ENCODE results near the gene STARD3NL.

Gene STARD3NL

DNA sequence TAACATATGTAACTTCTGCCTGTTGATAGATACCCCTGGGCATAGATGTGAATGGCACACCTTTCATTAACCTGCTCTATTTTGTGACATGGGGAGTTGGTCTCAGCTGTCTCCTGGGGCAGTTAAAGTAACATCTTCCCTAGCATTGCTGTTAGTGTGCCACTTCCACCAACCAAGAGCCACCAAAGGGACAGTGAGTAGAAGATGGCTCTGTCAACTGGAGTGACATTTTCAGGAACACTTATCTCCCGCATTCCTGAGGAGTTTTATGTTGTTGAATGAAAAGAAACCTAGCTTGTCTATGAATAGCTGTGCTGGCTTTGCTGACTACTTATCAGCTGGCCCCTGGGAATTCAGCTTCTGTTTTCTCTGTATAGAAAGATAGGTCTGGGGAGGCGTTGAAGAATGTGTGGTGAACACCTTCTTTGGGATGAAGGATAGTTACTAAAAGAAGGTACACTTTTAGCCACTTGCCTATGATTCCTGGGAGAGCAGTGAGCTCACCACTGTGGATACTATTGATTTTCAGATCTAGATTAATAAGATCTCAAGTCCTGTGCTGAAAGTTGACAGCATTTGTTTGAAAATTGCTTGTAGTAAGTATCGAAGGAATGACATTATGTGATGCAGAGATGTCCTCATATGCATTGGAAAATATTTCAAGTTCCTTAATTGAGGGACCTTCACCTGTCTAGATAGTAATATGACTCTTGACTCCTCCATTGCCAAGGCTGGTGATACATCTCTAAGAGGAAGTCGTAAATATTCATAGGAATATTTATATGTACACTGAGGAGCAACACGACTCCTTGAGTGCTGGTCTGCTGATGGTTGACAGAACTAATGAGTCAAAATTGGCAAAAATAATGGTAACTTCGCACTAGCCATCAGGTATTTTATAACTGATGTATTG lies 7.6 kb downstream of the STARD3NL start:
- no peak for DNase-seq

DNA sequence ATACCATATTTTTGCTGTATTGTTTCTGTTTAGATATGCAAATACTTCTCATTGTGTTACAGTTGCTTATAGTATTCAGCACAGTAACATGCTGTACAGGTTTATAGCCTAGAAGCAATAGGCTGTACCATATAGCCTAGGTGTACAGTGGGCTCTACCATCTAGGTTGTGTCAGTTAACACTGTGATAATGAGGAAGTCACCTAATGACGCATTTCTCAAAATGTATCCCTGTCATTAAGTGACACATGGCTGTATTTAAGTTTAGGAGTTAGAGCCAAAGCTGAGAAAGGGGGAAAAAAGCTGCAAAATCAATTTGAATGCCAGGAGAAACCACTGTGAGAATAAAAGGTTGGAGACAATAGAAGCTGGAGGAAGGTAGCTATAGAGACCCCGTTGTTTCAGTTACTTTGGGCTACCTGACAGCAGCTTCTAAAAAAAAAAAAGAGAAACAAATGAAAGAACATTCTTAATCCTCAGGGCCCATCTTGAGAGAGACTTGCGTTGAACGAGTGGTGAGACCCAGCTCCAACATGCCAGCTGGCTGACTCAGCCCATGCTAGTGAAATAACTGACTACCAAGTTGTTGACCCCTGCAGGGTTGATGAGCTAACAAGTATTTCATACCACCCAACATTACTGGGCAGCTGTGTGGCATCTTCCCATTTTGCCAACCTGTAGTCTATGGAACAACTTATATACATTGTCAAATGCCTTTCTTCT lies 8.7 kb downstream of the STARD3NL start:
- no peak for DNase-seq

DNA sequence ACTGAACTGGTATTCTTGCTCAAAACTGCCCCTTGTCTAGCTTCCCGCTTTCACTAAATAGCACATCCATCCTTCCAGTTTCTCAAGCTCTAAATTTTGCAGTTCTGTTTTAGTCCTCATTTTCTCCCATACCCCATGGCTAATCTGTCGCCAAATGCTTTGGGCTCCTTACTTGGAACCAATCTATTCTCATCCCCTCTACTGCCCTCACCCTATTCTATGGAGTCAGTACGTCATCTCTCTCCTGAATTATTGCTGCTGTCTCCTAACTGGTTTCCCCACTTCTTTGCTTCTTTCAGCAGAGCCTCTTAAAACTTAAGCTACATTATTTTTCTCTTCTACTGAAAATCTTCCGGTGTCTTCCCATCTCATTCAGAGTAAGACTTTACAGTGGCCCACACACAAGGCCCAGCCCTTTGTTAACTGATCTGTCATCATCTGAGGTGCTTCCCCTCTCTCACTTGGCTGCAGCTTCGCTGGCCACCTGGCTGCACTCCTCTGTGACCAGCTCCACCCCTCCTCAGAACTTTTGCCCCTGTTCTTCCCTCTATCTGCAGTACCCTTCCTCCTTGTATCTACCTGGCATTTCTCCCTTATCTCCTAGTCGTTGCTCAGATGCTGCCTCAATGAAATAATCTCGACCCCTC lies 9.9 kb downstream of the STARD3NL start:
- DNase-seq = no peak

DNA sequence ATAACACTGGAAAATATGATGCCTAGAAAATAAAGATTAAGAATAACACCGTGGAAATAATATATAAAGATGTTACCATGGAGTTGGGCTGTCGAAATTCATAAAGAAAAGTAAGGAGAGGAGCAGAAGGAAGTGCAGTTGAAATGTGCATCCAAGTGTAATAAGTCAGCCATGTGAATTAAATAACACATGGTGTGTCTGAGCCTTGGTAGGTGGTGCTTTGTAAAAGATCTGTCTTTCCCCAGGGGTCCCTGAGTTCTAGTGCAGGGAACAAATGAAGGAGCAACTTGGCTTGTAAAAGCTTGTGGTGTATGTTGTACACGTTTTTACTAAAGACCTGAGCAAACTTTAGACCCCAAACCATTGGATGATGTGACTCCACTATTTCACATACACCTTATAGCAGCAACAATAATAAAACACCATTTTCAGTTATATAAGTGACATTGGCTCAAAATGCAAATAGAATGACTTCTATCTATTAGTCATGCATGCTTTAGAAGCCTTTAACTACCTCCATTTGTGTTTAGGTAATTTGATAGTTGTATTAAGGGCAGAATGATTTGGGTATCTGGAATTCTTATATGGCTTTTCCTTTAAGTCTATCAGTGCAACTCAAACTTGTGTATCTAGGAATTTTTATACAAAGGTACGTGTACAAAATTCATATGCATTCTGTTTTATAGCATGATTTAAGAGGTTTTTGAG lies 11.3 kb downstream of the STARD3NL start:
- DNase-seq = no peak

DNA sequence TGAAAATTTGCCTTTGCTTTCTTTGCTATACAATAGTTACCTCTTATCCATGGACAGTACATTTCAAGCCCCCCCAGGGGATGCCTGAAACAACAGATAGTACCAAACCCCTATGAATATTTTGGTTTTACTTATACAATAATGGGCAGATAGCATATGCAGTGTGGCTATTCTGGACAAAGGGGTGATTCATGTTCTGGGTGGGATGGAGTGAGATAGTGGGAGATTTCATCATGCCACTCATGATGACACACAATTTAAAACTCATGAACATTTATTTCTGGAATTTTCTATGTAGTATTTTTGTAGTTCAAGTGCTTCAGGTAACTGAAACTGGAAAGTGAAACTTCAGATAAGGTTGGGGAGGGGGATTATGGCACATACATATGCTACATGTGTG lies 12.0 kb downstream of the STARD3NL start:
- no peak for DNase-seq

DNA sequence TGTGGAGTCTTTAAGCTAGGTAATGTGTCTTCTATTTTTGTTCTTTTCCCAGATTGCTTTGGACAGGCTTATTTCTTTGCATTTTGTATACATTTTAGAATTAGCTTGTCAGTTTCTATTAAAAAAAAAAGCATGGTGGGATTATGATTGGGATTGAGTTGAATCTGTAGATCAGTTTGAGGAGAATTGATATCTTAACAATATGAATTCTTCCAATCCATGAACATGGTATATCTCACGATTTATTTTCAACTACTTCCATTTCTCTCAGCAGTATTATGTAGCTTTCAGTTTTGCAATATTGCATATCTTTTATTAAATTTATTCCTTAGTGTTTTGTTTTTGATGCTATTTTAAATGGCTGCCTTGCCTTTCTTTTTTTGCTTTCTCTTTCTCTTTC lies 13.7 kb downstream of the STARD3NL start:
- no peak for DNase-seq

DNA sequence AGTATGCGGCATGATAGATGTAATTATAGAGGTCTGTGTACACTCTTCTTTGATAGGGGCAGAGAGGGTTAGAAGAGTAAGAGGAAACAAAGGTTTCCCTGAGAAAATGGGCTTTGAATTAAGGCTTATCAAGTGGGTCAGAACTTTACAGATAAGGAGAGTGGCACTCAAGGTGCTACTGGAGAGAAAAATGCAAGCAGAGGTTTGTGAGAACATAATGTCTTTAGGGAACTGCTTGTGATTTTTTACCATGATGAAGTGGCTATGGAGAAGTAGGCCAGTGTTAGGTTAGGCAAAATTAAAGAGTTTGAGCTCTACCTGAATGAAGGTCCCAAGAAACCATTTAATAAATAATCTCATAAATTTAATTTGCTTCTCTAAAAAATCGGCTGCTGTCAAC lies 14.3 kb downstream of the STARD3NL start:
- DNase-seq = no peak

DNA sequence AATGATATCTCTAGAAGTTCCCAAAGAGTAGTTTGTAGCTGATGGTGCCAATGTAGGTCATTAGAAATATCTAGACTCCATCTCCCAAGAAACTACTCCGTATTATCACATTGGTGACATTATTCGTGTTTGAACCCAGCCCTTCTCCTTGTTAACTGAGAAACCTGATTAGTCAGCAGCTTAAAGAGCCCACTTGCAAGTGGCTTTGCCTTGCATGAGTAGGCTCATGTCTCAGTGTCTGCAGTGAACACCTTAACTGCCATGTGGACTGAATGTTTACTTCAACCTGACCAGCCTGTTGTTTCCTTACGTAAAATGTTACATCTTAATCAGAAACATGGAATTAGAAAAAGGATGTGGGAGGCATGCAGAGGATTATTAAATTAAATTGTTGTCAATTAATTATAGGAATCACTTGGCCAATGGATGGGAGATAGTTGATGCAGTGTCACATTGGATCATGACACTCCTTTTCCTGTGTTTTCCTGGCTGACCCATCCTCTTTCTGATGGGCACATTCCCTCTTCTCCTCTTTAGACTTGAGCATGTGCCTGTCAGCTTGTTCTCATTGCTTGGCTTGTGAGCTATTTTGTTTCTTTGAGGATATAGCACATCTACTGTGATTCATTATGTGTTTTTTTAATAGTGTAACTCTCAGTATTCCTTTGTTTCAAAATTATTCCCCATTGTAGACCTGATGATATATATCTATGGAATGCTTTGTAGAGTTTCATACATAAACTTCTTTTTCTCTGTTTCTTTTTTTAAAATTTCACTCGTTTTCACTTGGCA lies 18.0 kb downstream of the STARD3NL start:
- no peak for DNase-seq

DNA sequence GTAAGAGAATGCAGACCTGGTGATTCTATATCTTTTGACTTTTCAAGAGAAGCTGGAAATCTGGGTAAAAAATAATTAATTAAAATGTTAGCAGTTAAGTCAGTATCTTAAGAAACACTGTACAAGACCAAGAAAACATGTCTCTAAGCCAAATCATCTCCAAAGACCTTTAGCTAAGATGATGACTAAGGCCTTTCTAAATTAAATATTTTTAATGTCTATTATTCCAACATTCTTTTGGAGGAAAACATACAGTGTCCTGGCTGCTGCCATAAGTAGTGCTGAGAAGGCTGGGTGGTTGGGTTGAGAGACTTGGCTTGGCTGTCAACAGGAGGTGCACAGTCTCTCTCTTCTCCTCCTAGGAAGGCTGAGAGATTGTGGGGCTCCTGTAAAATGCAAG lies 20.3 kb downstream of the STARD3NL start:
- DNase-seq = no peak

DNA sequence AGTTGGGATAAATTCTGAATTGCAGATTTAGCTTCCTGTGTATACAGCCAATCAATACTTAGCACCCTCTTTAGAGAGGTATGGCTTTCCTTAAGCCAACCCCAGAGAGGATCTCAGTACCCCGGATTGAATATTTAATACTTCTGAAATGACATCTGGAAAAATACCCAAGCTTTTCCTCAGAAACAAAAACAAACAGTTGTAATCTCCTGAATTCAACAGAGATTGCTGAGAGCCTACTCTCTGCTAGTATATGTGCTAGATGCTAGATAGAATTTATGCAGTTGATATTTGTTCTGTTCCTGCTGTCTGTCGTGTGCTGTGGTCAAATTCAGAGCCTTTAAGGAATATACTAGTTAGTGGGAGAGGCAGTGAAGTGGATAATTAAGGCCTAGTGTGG lies 21.1 kb downstream of the STARD3NL start:
- DNase-seq = no peak

DNA sequence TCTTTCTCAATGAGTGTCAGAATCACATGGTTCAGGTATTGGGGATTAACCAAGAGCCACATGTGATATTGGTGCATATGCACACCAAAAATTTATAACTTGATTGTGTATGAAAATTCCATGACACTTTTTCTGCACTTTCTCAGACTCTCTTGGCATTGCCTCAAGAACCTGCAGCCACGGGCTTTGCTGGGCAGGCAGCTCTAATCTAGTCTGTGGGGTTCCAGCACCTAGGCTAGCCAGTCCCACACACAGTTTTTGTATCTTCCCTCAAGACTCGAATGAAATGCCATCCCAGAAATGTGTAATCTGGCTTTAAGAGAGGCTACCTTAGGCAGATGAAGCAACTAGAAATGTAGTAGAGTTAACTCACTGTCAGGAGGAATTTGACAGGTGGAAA lies 21.7 kb downstream of the STARD3NL start:
- DNase-seq = no peak

DNA sequence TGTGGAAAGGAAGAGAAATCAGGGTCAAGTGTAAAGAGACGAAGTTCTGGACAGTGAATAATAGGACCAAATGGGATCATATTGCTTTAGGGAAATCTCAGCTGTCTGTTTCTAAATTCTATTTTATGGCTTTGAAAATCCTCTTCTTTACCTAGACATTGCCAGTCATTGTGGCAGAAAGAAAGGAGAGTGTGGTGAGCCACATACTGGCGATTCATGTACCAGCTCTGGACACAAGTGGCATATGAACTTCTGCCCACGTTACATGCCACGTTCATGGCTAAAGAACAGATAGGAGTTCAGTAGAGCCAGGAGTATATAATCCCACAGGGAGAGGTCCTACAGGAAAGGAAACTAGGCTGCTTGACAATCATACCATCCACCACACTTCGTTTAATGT lies 28.0 kb downstream of the STARD3NL start:
- no peak for DNase-seq

DNA sequence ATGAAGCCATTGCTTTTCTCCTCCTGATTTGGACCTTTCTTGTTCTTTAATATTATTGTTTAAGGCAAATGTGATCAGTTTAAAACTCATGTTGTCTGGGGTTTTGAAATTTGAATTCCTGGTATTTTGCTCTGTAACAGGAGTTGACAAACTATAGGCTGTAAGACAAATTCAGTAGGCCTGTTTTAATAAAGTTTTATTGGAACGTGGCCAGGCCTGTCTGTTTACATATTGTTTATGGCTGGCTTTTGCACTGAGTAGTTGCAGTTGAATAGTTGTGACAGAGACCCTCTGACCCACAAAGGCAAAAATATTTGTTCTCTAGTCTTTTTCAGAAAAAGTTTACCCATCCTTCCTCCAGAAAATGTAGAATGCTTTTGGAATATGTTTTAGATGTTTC lies 29.8 kb downstream of the STARD3NL start:
- no peak for DNase-seq

DNA sequence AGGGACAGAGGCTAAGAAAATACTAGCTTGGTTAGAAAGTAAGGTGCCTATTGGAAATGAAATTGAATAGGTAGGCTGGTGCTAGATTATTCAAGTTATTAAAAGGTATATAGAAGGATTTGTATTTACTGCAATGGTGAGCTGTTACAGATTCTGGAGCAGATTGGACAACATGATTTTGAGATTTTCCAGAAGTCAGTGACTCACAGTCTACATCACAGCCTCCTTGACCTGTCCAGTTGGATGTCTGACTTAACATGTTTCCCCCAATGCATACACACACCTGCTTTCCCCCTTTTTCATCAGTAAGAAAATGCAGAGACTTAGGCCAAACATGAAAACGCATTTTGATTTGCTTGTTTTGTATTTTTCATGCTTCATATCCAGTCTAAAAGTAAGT lies 33.4 kb downstream of the STARD3NL start:
- DNase-seq = no peak

DNA sequence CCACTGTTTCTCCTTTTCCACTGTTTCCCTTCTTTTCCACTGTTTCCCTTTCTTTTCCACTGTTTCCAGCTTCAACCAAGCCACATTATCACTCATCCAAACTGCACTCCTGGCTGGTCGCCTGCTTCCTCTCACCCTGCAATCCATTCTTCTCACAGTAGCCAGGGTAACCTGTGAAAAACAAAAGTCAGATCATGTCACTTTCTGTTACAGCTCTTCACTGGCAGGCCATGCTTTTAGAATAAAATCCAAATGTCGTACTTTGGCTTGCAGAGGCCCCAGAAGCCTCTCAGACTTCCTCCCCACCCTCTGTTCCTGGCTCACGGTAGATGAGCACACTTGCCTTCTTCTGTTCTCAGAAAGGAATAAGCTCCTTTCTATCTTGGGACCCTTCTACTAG lies 33.9 kb downstream of the STARD3NL start:
- DNase-seq = no peak

DNA sequence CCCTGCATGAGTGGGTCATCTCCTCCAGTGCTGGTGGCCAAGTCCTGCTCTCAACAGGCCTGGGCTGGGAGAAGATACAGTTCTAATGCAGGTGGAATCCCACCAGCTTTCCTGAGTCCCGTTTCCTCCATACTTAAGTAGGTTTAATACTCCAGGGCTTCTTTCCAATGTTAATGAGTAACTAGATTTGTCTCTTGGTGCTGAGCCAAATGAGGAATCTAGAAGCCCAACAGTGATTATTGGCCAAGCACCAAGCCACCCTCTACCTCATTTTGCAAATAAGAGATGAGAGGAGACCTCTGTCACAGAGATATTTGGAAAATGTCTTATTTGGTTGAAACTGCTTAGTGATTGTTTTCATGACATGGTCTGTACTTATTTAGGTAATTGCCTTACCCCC lies 37.1 kb downstream of the STARD3NL start:
- no peak for DNase-seq

DNA sequence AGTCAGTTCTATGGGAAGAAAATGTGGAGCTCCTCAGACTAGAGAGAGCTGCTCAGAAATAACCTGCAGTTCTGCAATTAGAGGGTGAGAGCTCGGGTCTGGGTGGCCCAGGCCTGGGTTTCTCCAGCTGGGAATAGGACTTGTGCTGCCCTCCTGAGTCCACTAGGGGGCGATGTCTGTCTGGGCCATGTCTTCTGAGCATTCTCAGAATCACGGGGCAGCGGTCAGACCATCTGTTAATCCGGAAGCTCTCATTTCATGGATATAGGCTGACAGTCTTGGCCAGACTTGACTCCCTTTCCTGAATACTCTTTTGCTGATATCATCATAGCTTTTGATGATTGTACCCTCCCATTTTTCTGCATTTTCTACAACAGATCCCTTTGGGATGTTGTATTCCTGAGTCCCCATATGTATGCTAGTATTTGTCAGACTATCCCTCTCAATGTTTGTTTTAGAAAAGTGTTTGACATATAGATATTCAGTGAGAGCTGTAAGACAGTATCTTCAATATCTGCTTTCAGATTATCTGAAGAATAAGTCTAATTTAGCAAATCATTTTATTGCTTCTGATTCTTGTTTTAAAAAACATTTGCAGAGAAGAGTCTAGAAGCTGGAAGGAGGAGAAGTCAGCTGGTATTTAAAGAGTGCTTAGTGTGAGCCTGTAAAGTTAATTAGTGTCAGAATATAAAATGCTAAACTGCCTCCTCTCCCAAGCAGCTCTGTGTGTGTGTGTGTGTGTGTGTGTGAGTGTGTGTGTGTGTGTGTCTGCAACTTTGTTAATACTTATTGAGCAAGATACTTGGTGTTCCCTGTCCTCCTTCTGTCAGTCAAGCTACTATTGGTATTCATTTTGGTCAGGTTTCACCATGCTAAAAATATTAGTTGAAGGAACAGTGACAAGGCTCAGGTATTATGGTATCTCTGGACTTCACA lies 38.0 kb downstream of the STARD3NL start:
- peak; percentile 27 to 28 for DNase-seq

DNA sequence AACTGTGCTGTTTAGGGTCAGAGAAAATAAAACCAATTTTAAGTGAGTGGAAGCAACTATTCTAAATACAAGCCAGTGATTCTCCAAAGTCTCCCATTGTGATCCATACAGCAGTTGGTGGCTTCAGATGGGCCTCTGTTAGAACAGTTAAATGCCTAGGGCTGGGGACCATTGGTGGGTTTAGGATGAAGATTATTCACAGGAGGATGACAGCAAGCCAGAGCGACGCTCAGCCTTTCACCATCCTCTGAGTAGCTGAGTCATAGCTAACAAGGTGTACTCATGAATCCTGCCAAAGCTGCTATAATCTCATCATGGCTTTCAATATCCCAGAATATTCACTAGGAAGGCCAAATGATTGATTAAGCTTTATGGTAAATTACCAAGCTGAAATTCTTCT lies 39.6 kb downstream of the STARD3NL start:
- no peak for DNase-seq

DNA sequence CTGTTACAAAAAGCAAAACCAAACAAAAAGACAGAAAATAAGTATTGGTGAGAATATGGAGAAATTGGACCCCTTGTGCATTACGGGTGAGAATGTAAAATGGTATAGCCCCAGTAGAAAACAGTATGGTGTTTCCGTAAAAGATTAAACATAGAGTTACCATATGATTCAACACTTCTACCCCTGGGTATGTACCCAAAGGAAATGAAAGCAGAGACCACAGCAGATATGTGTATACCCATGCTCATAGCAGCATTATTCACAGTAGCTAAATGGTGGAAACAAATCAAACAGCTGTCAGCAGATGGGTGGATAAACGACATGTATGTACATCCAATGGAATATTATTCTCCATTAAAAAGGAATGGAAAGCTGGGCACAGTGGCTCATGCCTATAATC lies 42.4 kb downstream of the STARD3NL start:
- DNase-seq = no peak

DNA sequence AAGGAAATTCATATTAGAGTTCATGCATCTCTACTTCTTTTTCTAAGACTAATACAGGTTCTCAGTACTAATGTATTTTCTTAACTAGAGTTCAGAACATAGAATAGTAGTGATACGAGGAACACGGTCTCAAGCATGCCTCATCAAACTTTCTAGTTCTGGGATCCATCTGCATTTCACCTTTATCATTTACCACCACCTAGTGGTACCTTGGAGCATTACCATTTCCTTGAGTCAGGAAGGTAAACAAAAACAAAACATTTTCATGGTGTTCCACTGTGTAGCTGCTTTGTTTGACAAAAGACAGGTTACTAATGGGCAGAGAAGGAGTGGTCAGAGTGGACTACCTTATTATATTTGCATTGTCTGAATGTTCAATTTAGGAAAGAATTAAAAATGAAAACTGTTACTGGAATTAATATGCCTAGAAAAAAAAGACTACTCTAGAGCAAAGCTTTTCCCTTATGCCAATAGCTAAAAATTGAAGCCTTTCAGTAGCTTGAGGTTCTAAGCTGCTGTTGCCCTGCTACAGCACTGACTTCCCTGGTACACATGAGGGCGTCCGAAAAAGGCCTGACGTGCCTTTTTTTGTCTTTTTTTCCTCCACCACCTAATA lies 44.5 kb downstream of the STARD3NL start:
- DNase-seq = peak in 1 of 2 experiments; percentile 12

DNA sequence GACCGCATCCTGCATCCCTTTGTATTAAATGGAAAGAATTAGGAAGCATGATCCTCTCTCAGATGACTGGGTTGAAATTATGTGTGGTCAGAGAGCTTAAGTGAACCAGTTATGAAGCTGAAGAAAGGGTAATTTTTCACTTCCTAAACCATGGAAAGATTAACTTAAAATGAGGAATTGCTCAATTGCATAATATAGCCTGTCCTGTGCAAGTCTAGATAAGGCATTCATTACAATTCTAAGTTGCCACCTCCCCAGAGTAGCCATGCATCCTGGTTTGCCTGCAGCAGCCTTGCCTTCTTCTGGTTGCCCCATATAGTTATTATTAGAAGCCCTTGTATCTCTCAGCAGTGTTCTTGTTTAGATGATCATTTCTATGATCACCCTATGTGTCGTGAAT lies 45.3 kb downstream of the STARD3NL start:
- no peak for DNase-seq
